Liver (tissue), 9 donors: ENCODE results near the gene MYOF. TPM values are rescaled to one million over a fixed set of nuclear protein-coding genes. Genes with fewer than 3 reads are reported as not detected.

ENCODE experiments used
- DNase-seq: peaks from one replicate; pipeline ENCODE4 v3.0.0-alpha.2; 2017; ENCODE audit warnings: low spot score
- H3K27ac ChIP-seq, 2 donors: one replicate each; pipeline ENCODE4 v1.7.0; 2013; ENCODE audit warnings: inconsistent platforms in 2 of 2, low read length in 2 of 2, control low read depth in 1 of 2, low read depth in 1 of 2, mild to moderate bottlenecking in 1 of 2
- H3K27me3 ChIP-seq, 4 donors: one replicate each; pipeline versions ENCODE4 v1.6.1 to v1.7.0; 2013; ENCODE audit warnings: low read length in 3 of 4, inconsistent platforms in 1 of 4, mild to moderate bottlenecking in 1 of 4, moderate library complexity in 1 of 4; ENCODE audit not compliant: control insufficient read depth in 4 of 4, insufficient read depth in 4 of 4
- H3K36me3 ChIP-seq, 4 donors: one replicate each; pipeline versions ENCODE4 v1.6.1 to v1.7.0; 2013; ENCODE audit warnings: low read length in 3 of 4, mild to moderate bottlenecking in 3 of 4, low read depth in 1 of 4, moderate library complexity in 1 of 4; ENCODE audit not compliant: control insufficient read depth in 4 of 4, insufficient read depth in 3 of 4
- H3K4me1 ChIP-seq, 4 donors: one replicate each; pipeline versions ENCODE4 v1.6.1 to v1.7.0; 2013; ENCODE audit warnings: low read length in 3 of 4, mild to moderate bottlenecking in 3 of 4, moderate library complexity in 1 of 4; ENCODE audit not compliant: control insufficient read depth in 4 of 4, insufficient read depth in 4 of 4
- H3K4me3 ChIP-seq, 3 donors: one replicate each; pipeline versions ENCODE4 v1.6.1 to v1.7.0; 2013; ENCODE audit warnings: low read length in 3 of 3, control low read depth in 1 of 3, low read depth in 1 of 3, mild to moderate bottlenecking in 1 of 3
- H3K9ac ChIP-seq, 2 donors: one replicate each; pipeline ENCODE4 v1.7.0; 2013; ENCODE audit warnings: low read length in 2 of 2, mild to moderate bottlenecking in 2 of 2, moderate library complexity in 2 of 2, control low read depth in 1 of 2, low read depth in 1 of 2
- H3K9me3 ChIP-seq, 4 donors: one replicate each; pipeline versions ENCODE4 v1.6.1 to v1.7.0; 2013; ENCODE audit warnings: low read length in 3 of 4; ENCODE audit not compliant: control insufficient read depth in 4 of 4
- CTCF ChIP-seq: fragments of 150-350 bp; IDR thresholded peaks from 2 replicates; pipeline ENCODE4 v1.5.1; 2017; ENCODE audit warnings: improper control_type of control experiment, low read depth, low read length; ENCODE audit not compliant: missing input control
- EGR1 ChIP-seq, 2 donors: IDR thresholded peaks; 2 replicates each; pipeline ENCODE4 v1.6.1; 2016 to 2018; ENCODE audit warnings: antibody characterized with exemption in 2 of 2, low read depth in 2 of 2
- FOXA1 ChIP-seq: IDR thresholded peaks from 2 replicates; pipeline ENCODE4 v1.6.1; 2016; ENCODE audit warnings: antibody characterized with exemption
- FOXA2 ChIP-seq: IDR thresholded peaks from 2 replicates; pipeline ENCODE4 v1.6.1; 2016; ENCODE audit warnings: antibody characterized with exemption
- GABPA ChIP-seq, 2 donors: IDR thresholded peaks in 1 of 2; conservative IDR thresholded peaks in 1 of 2; 2 replicates each; pipeline ENCODE4 v1.6.1; 2016; ENCODE audit warnings: antibody characterized with exemption in 2 of 2, mild to moderate bottlenecking in 1 of 2, moderate library complexity in 1 of 2
- HNF4G ChIP-seq: IDR thresholded peaks from 2 replicates; pipeline ENCODE4 v1.6.1; 2016; ENCODE audit warnings: antibody characterized with exemption
- NR2F2 ChIP-seq: IDR thresholded peaks from 2 replicates; pipeline ENCODE4 v1.6.1; 2016; ENCODE audit warnings: antibody characterized with exemption
- RAD21 ChIP-seq, 2 donors: IDR thresholded peaks; 2 replicates each; pipeline ENCODE4 v1.6.1; 2016; ENCODE audit warnings: antibody characterized with exemption in 2 of 2, mild to moderate bottlenecking in 2 of 2
- RXRA ChIP-seq, 2 donors: IDR thresholded peaks; 2 replicates each; pipeline ENCODE4 v1.6.1; 2017 to 2018; ENCODE audit warnings: antibody characterized with exemption in 2 of 2, mild to moderate bottlenecking in 1 of 2
- SP1 ChIP-seq: IDR thresholded peaks from 2 replicates; pipeline ENCODE4 v1.6.1; 2018; ENCODE audit warnings: antibody characterized with exemption, mild to moderate bottlenecking
- TAF1 ChIP-seq: conservative IDR thresholded peaks from 2 replicates; pipeline ENCODE4 v1.6.1; 2016; ENCODE audit warnings: antibody characterized with exemption, mild to moderate bottlenecking
- YY1 ChIP-seq: IDR thresholded peaks from 2 replicates; pipeline ENCODE4 v1.6.1; 2016; ENCODE audit warnings: antibody characterized with exemption, mild to moderate bottlenecking
- WGBS: extraction: QIAGEN DNeasy Blood & Tissue Kit; methylation state at CpG from one replicate; pipeline ENCODE4 v1.1.7; 2013; 5-methylcytosine and 5-hydroxymethylcytosine counted together
- polyA plus RNA-seq, 2 donors: library from polyadenylated mRNA; stranded (reverse) in 1 of 2; unstranded in 1 of 2; fragments of 200-250 nt in 1 of 2; fragments of >200 nt in 1 of 2; fragmentation: Nextera tagmentation in 1 of 2; extraction: Ambion mirVana in 1 of 2; gene quantifications; one replicate each; pipeline versions ENCODE4 v1.2.1 to v1.2.3, GENCODE V29; 2013 to 2015
- total RNA-seq, 2 donors: library from RNA; depleted of rRNA; stranded (reverse); fragments of >200 nt; gene quantifications; one replicate each; pipeline ENCODE4 v1.2.3, GENCODE V29; 2014
- TF ChIP-seq, protein P1 (sequence below): IDR thresholded peaks from 2 replicates; pipeline ENCODE4 v1.6.1; 2016; ENCODE audit warnings: antibody characterized with exemption
- TF ChIP-seq, protein P2 (sequence below): IDR thresholded peaks from 2 replicates; pipeline ENCODE4 v1.6.1; 2016; ENCODE audit warnings: antibody characterized with exemption
- TF ChIP-seq, protein P3 (sequence below): IDR thresholded peaks from 2 replicates; pipeline ENCODE4 v1.6.1; 2016; ENCODE audit warnings: antibody characterized with exemption
- TF ChIP-seq, protein P4 (sequence below): IDR thresholded peaks from 2 replicates; pipeline ENCODE4 v1.6.1; 2016; ENCODE audit warnings: antibody characterized with exemption, mild to moderate bottlenecking
- donor health status: healthy.
- donor health status: healthy.
- donor health status: healthy.
- donor health status: healthy.
- donor health status: healthy.

Gene MYOF
- total and polyA plus RNA-seq, 4 donors = 0.89 to 5.7 (median 3.2) TPM

- H3K9ac ChIP-seq = no peak overlapping the region
Observed at GRCh38 chr10:93342921-93343320, 139.2 kb downstream of the MYOF start.

More at GRCh38 chr10:93342921-93343320, 139.2 kb downstream of the MYOF start:
- 77% methylated on average over 3 of the region's 3 CpGs for WGBS
- no peaks in the 10 kb centered on the region for H3K27me3 ChIP-seq
- no peak overlapping the region for H3K27ac ChIP-seq
- TF ChIP-seq, protein P1, sequence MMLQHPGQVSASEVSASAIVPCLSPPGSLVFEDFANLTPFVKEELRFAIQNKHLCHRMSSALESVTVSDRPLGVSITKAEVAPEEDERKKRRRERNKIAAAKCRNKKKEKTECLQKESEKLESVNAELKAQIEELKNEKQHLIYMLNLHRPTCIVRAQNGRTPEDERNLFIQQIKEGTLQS = no peak
- TF ChIP-seq GABPA (IDR thresholded peaks at IDR 0.05 in 1 of 2, conservative IDR thresholded peaks at IDR 0.05 in 1 of 2) (no peak), RXRA (IDR thresholded peaks at IDR 0.05) (no peak), FOXA2 (no peak), YY1 (no peak), CTCF (no peak), FOXA1 (no peak), EGR1 (IDR thresholded peaks at IDR 0.05; ENCODE audit: low read depth in 2 of 2) (no peak), HNF4G (no peak), RAD21 (IDR thresholded peaks at IDR 0.05) (no peak), SP1 (no peak), NR2F2 (no peak), TAF1 (no peak)
- TF ChIP-seq, protein P2, sequence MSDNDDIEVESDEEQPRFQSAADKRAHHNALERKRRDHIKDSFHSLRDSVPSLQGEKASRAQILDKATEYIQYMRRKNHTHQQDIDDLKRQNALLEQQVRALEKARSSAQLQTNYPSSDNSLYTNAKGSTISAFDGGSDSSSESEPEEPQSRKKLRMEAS = no peak
- TF ChIP-seq, protein P3, sequence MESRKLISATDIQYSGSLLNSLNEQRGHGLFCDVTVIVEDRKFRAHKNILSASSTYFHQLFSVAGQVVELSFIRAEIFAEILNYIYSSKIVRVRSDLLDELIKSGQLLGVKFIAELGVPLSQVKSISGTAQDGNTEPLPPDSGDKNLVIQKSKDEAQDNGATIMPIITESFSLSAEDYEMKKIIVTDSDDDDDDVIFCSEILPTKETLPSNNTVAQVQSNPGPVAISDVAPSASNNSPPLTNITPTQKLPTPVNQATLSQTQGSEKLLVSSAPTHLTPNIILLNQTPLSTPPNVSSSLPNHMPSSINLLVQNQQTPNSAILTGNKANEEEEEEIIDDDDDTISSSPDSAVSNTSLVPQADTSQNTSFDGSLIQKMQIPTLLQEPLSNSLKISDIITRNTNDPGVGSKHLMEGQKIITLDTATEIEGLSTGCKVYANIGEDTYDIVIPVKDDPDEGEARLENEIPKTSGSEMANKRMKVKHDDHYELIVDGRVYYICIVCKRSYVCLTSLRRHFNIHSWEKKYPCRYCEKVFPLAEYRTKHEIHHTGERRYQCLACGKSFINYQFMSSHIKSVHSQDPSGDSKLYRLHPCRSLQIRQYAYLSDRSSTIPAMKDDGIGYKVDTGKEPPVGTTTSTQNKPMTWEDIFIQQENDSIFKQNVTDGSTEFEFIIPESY = no peak
- TF ChIP-seq, protein P4, sequence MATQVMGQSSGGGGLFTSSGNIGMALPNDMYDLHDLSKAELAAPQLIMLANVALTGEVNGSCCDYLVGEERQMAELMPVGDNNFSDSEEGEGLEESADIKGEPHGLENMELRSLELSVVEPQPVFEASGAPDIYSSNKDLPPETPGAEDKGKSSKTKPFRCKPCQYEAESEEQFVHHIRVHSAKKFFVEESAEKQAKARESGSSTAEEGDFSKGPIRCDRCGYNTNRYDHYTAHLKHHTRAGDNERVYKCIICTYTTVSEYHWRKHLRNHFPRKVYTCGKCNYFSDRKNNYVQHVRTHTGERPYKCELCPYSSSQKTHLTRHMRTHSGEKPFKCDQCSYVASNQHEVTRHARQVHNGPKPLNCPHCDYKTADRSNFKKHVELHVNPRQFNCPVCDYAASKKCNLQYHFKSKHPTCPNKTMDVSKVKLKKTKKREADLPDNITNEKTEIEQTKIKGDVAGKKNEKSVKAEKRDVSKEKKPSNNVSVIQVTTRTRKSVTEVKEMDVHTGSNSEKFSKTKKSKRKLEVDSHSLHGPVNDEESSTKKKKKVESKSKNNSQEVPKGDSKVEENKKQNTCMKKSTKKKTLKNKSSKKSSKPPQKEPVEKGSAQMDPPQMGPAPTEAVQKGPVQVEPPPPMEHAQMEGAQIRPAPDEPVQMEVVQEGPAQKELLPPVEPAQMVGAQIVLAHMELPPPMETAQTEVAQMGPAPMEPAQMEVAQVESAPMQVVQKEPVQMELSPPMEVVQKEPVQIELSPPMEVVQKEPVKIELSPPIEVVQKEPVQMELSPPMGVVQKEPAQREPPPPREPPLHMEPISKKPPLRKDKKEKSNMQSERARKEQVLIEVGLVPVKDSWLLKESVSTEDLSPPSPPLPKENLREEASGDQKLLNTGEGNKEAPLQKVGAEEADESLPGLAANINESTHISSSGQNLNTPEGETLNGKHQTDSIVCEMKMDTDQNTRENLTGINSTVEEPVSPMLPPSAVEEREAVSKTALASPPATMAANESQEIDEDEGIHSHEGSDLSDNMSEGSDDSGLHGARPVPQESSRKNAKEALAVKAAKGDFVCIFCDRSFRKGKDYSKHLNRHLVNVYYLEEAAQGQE = no peak
- no peak for DNase-seq
- H3K4me3 ChIP-seq = no peak overlapping the region
- no peaks in the 10 kb centered on the region for H3K9me3 ChIP-seq
- no peaks in the 10 kb centered on the region for H3K4me1 ChIP-seq
- H3K36me3 ChIP-seq = no peaks in the 10 kb centered on the region
